Measurements from ENCODE around the gene PYGO1.

DNA sequence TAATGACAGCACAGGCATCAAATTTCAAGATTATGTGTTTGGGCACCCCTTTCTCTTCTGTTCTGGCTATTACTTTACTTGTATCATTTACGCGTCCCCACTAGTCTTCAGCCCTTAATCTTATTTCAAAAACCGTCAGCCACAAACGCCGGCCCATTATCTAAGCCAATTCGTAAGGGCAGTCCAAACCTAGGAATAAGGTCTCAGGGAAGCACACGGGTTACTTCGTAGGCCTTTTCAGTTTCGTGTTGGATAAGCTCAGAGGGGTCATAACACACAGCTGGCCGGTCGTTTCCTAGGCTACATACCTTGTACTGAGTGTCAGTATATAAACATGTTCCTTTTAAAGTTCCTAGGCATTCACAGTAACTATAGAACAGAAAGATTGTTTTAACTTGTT, 75.0 kb downstream of the PYGO1 start:
- TF ChIP-seq ZNF8 (CRISPR knock-in tag; IDR thresholded peaks at IDR 0.05) = no peak
- TF ChIP-seq, protein P1, sequence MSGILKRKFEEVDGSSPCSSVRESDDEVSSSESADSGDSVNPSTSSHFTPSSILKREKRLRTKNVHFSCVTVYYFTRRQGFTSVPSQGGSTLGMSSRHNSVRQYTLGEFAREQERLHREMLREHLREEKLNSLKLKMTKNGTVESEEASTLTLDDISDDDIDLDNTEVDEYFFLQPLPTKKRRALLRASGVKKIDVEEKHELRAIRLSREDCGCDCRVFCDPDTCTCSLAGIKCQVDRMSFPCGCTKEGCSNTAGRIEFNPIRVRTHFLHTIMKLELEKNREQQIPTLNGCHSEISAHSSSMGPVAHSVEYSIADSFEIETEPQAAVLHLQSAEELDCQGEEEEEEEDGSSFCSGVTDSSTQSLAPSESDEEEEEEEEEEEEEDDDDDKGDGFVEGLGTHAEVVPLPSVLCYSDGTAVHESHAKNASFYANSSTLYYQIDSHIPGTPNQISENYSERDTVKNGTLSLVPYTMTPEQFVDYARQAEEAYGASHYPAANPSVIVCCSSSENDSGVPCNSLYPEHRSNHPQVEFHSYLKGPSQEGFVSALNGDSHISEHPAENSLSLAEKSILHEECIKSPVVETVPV (CRISPR knock-in tag; IDR thresholded peaks at IDR 0.05) = no peak
- no peak for TF ChIP-seq SNAI2 (CRISPR knock-in tag; IDR thresholded peaks at IDR 0.05)
- no peak for TF ChIP-seq TCF4 (CRISPR knock-in tag; IDR thresholded peaks at IDR 0.05; ENCODE audit: borderline replicate concordance)
- TF ChIP-seq RARB (CRISPR knock-in tag; IDR thresholded peaks at IDR 0.05) = no peak
- no peak for TF ChIP-seq OSR1 (CRISPR knock-in tag; IDR thresholded peaks at IDR 0.05)
- TF ChIP-seq CSDC2 (CRISPR knock-in tag; IDR thresholded peaks at IDR 0.05) = no peak
- TF ChIP-seq ZFP3 (CRISPR knock-in tag; IDR thresholded peaks at IDR 0.05) = no peak
- TF ChIP-seq, protein P2, sequence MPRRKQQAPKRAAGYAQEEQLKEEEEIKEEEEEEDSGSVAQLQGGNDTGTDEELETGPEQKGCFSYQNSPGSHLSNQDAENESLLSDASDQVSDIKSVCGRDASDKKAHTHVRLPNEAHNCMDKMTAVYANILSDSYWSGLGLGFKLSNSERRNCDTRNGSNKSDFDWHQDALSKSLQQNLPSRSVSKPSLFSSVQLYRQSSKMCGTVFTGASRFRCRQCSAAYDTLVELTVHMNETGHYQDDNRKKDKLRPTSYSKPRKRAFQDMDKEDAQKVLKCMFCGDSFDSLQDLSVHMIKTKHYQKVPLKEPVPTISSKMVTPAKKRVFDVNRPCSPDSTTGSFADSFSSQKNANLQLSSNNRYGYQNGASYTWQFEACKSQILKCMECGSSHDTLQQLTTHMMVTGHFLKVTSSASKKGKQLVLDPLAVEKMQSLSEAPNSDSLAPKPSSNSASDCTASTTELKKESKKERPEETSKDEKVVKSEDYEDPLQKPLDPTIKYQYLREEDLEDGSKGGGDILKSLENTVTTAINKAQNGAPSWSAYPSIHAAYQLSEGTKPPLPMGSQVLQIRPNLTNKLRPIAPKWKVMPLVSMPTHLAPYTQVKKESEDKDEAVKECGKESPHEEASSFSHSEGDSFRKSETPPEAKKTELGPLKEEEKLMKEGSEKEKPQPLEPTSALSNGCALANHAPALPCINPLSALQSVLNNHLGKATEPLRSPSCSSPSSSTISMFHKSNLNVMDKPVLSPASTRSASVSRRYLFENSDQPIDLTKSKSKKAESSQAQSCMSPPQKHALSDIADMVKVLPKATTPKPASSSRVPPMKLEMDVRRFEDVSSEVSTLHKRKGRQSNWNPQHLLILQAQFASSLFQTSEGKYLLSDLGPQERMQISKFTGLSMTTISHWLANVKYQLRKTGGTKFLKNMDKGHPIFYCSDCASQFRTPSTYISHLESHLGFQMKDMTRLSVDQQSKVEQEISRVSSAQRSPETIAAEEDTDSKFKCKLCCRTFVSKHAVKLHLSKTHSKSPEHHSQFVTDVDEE (CRISPR knock-in tag; IDR thresholded peaks at IDR 0.05) = no peak
- TF ChIP-seq, protein P3, sequence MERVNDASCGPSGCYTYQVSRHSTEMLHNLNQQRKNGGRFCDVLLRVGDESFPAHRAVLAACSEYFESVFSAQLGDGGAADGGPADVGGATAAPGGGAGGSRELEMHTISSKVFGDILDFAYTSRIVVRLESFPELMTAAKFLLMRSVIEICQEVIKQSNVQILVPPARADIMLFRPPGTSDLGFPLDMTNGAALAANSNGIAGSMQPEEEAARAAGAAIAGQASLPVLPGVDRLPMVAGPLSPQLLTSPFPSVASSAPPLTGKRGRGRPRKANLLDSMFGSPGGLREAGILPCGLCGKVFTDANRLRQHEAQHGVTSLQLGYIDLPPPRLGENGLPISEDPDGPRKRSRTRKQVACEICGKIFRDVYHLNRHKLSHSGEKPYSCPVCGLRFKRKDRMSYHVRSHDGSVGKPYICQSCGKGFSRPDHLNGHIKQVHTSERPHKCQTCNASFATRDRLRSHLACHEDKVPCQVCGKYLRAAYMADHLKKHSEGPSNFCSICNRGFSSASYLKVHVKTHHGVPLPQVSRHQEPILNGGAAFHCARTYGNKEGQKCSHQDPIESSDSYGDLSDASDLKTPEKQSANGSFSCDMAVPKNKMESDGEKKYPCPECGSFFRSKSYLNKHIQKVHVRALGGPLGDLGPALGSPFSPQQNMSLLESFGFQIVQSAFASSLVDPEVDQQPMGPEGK (CRISPR knock-in tag; IDR thresholded peaks at IDR 0.05; ENCODE audit: borderline replicate concordance) = no peak
- no peak for TF ChIP-seq TOX (CRISPR knock-in tag; IDR thresholded peaks at IDR 0.05; ENCODE audit: borderline replicate concordance)
- no peak for TF ChIP-seq GLIS3 (CRISPR knock-in tag; IDR thresholded peaks at IDR 0.05)
- no peak for TF ChIP-seq ZC3H10 (CRISPR knock-in tag; IDR thresholded peaks at IDR 0.05)
- no peak for TF ChIP-seq PPARA (CRISPR knock-in tag; IDR thresholded peaks at IDR 0.05; ENCODE audit: borderline replicate concordance)
